ENCODE measurements around the gene TCTN2. TPM values are rescaled to one million over a fixed set of nuclear protein-coding genes. Genes with fewer than 3 reads are reported as not detected.

Gene TCTN2
- 5.3 TPM for polyA plus RNA-seq (2013, experiment 1 of 2)
- 5.1 TPM for polyA plus RNA-seq (2013, experiment 2 of 2)

DNA sequence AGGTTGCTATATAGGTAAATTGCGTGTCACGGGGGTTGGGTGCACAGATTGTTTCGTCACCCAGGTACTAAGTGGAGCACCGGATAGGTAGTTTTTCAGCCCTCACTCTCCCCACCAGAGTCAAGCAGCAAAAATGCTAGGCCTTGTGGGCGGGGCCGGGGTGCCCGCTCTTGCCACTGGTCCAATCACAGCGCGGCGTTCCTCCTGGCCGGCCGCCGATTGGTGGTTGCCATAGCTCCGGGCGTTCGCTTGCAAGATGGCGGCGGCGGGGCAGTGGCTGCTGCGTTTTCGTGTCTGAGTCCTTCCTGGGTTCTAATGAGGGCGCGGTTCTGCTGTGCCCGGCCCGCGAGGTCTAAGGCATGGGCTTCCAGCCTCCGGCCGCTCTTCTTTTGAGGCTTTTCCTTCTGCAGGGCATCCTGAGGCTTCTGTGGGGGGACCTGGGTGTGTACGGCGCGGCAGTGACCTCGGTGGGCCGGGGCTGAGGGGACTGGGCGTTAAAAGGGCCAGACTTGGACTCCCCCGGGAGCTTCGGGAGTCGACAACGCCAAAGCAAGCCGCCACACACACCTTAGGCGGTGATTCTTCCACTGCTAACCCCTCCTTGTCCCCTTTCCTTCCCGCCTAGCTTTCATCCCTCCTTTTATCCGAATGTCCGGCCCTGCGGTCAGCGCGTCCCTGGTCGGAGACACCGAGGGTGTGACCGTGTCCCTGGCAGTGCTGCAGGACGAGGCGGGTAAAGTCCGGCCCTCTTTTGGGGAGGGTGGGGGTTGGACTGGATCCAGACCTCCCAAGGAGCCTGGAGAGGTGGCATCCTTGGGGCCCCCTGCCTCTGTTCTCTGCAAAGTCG is at the start of gene TCTN2:
Gene TCTN2 (plus strand): TSS at position 232 of the 847 bp plus-strand sequence. CDS start 128 bp downstream, at position 360.
- WGBS (ENCODE audit: extremely low coverage, insufficient coverage, low lambda C conversion rate) = no CpG with 5 or more reads among the region's 53 CpGs
- H3K4me1 ChIP-seq (ENCODE audit: control insufficient read depth, low read depth, low read length) = no peaks in the 10 kb centered on the region
- DNase-seq = peak; percentile 96

DNA sequence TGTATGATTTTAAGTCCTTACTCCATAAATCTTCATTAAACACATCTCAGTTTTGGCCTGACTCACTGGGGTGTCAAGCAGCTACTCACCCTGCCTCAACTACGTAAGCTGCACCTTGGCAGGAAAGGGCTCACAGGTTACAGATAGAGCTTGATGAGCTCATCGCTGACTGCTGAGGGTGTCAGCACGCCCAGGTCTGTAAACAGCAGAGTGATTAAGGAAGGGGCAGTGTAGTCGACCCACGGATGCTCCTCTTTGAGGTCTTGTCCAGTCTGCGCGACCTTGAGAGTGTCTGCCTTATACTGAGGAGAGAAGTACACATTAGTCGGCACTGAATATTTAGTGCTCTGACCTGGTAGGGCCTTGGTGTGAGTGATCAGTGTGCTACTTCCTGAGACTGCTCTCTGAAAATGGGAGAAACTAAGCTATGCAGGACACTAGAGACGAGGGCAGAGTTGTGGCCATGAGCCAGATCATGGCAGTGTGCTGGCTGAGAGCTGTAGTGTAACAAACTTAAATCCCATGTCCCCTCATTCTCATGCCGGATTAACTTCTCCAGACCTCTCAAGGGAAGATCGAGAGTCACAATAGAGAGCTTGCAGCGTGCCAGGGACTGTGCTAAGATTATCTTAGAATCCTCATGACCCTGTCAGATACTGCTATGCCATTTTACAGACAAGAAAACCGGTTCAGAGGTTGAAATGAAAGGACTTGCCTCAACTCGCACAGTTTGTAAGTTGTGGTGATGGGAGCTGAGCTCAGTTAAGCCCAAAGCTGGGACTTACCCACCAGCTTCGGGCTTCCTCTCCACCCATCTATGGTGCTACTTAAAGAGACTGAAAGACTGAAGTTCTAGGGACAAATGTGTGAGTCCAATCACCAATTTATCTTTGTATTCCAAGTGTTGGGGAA is 49.0 kb upstream of the TCTN2 start:
- Histone ChIP-seq H3K23ac (ENCODE audit: low read length) (no peak overlapping the region), H2BK120ac (ENCODE audit: low read depth, low read length) (no peak overlapping the region), H2BK5ac (ENCODE audit: low read length) (no peak overlapping the region), H3K79me1 (ENCODE audit: low read length) (no peaks in the 10 kb centered on the region), H3K18ac (ENCODE audit: low read length) (no peak overlapping the region), H2BK15ac (replicated peaks; ENCODE audit: low read depth) (no peak overlapping the region), H3K4me2 (ENCODE audit: low read length) (no peak overlapping the region), H3K36me3 (ENCODE audit: control insufficient read depth, insufficient read depth, low read length) (peaks cover 24% of the 10 kb centered on the region), H3K4me1 (ENCODE audit: control insufficient read depth, low read depth, low read length) (no peaks in the 10 kb centered on the region), H2AK5ac (ENCODE audit: low read length) (no peak overlapping the region), H3K4ac (ENCODE audit: low read depth, low read length) (no peak overlapping the region), H4K5ac (ENCODE audit: low read length) (no peak overlapping the region), H4K8ac (ENCODE audit: low read depth, low read length) (no peak overlapping the region), H3K9ac (ENCODE audit: low read length) (no peak overlapping the region), H3K79me2 (ENCODE audit: control insufficient read depth, insufficient read depth, low read length) (no peaks in the 10 kb centered on the region), H3K4me3 (ENCODE audit: low read length) (no peak overlapping the region), H3K56ac (ENCODE audit: low read length) (no peak overlapping the region), H3K27me3 (ENCODE audit: insufficient read depth, low read length, poor library complexity) (no peaks in the 10 kb centered on the region), H3K27ac (ENCODE audit: low read depth, low read length) (no peak overlapping the region)
- WGBS (ENCODE audit: extremely low coverage, insufficient coverage, low lambda C conversion rate) = no CpG with 5 or more reads among the region's 15 CpGs
- DNase-seq = no peak

More for the DNA sequence above, at the start of gene TCTN2:
- Histone ChIP-seq H3K27me3 (ENCODE audit: insufficient read depth, low read length, poor library complexity) (no peaks in the 10 kb centered on the region), H3K9ac (ENCODE audit: low read length) (peak within 1 kb of the TSS; percentile 77), H3K36me3 (ENCODE audit: control insufficient read depth, insufficient read depth, low read length) (no peaks in the 10 kb centered on the region), H3K4ac (ENCODE audit: low read depth, low read length) (no peak within 1 kb of the TSS), H3K4me2 (ENCODE audit: low read length) (peak within 1 kb of the TSS; percentile 93), H2BK5ac (ENCODE audit: low read length) (no peak within 1 kb of the TSS), H2BK120ac (ENCODE audit: low read depth, low read length) (no peak within 1 kb of the TSS), H3K27ac (ENCODE audit: low read depth, low read length) (no peak within 1 kb of the TSS), H3K79me1 (ENCODE audit: low read length) (no peaks in the 10 kb centered on the region), H4K8ac (ENCODE audit: low read depth, low read length) (no peak within 1 kb of the TSS), H4K5ac (ENCODE audit: low read length) (no peak within 1 kb of the TSS), H3K79me2 (ENCODE audit: control insufficient read depth, insufficient read depth, low read length) (no peaks in the 10 kb centered on the region), H3K56ac (ENCODE audit: low read length) (peak within 1 kb of the TSS; percentile 85), H2BK15ac (replicated peaks; ENCODE audit: low read depth) (no peak within 1 kb of the TSS), H2AK5ac (ENCODE audit: low read length) (no peak within 1 kb of the TSS), H3K4me3 (ENCODE audit: low read length) (peak within 1 kb of the TSS; percentile 90), H3K18ac (ENCODE audit: low read length) (no peak within 1 kb of the TSS), H3K23ac (ENCODE audit: low read length) (no peak within 1 kb of the TSS)

DNA sequence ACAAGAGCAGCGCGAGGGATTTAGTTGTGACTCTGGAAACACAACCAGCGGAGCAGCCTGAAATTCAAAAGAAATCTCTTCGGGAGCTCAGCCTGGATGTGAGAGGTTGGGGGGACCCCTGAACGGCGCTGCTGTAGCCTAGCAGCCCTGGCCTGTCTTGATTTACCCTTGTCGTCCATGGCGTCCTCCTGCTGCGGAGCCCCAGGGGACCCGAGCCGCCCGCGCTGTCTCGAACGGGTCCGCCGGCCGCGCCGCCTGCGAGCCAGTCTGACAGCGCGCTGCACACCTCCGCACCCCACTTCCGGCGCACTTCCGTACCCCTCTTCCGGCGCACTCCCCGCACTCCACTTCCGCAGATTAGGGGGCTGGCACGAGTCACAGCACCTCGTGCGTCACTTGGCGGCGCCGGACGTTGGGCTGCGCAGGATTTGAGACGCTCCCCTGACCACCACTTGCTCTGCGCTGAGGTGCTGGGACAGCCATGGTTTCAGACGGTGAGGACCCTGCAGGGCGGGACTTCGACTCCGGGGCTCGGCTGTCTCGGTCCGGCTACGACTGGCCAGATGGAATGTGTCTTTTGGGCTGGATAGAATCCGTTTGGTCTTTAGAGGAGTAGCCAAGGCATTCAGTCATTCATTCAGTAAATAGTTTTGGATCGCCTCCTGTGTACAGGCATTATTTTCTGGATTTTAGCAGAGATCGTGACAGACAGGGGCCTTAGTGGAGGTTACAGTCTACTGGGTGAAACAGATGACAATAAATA is 37.4 kb upstream of the TCTN2 start, which contains the start of the genes EIF2B1 and GTF2H3:
Gene EIF2B1 (minus strand): TSS at position 308 of the 763 bp plus-strand sequence. CDS start 129 bp downstream, at position 179.
Gene GTF2H3 (plus strand): TSS at position 451 of the 763 bp plus-strand sequence. CDS start 31 bp downstream, at position 482.
- H2BK15ac ChIP-seq (replicated peaks; ENCODE audit: low read depth) = no peak within 1 kb of the TSS
- H3K23ac ChIP-seq (ENCODE audit: low read length) = no peak within 1 kb of the TSS
- peaks cover 12% of the 10 kb centered on the region for H3K79me2 ChIP-seq (ENCODE audit: control insufficient read depth, insufficient read depth, low read length)
- peak within 1 kb of the TSS; percentile 6 for H3K27ac ChIP-seq (ENCODE audit: low read depth, low read length)
- peak within 1 kb of the TSS; percentile 88 for H3K56ac ChIP-seq (ENCODE audit: low read length)
- no CpG with 5 or more reads among the region's 52 CpGs for WGBS (ENCODE audit: extremely low coverage, insufficient coverage, low lambda C conversion rate)
- no peak within 1 kb of the TSS for H2BK5ac ChIP-seq (ENCODE audit: low read length)
- peak within 1 kb of the TSS; percentile 87 for H4K5ac ChIP-seq (ENCODE audit: low read length)
- H2BK120ac ChIP-seq (ENCODE audit: low read depth, low read length) = no peak within 1 kb of the TSS
- peak within 1 kb of the TSS; percentile 87 for H3K9ac ChIP-seq (ENCODE audit: low read length)
- H3K18ac ChIP-seq (ENCODE audit: low read length) = peak within 1 kb of the TSS; percentile 70
- peaks cover 9% of the 10 kb centered on the region for H3K79me1 ChIP-seq (ENCODE audit: low read length)
- H3K27me3 ChIP-seq (ENCODE audit: insufficient read depth, low read length, poor library complexity) = no peaks in the 10 kb centered on the region
- peaks cover 4% of the 10 kb centered on the region for H3K4me1 ChIP-seq (ENCODE audit: control insufficient read depth, low read depth, low read length)
- H3K4me3 ChIP-seq (ENCODE audit: low read length) = peak within 1 kb of the TSS; percentile 90
- H3K36me3 ChIP-seq (ENCODE audit: control insufficient read depth, insufficient read depth, low read length) = peaks cover 1% of the 10 kb centered on the region
- H4K8ac ChIP-seq (ENCODE audit: low read depth, low read length) = peak within 1 kb of the TSS; percentile 77
- DNase-seq = peak; percentile 99
- H2AK5ac ChIP-seq (ENCODE audit: low read length) = no peak within 1 kb of the TSS
- peak within 1 kb of the TSS; percentile 83 for H3K4me2 ChIP-seq (ENCODE audit: low read length)
- H3K4ac ChIP-seq (ENCODE audit: low read depth, low read length) = peak within 1 kb of the TSS; percentile 57

DNA sequence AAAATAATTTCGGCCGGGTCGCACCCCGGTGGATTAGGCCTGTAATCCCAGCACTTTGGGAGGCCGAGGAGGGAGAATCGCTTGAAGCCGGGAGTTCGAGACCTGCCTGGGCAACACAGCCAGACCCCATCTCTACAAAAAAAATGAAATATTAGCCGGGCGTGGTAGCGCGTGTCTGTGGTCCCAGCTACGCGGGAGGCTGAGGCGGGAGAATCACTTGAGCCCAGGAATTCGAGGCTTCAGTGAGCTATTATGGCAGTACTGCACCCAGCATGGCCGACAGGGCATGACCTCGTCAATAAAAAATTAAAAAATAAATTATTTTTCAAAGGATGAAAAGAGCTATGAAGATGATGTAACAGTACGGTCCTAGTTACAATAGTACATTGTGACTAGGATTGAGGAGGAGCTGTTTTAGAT is 36.8 kb upstream of the TCTN2 start:
- H3K27me3 ChIP-seq (ENCODE audit: insufficient read depth, low read length, poor library complexity) = no peaks in the 10 kb centered on the region
- no peak overlapping the region for H4K5ac ChIP-seq (ENCODE audit: low read length)
- H4K8ac ChIP-seq (ENCODE audit: low read depth, low read length) = peak overlapping the region; percentile 77
- H3K23ac ChIP-seq (ENCODE audit: low read length) = no peak overlapping the region
- no peak overlapping the region for H2AK5ac ChIP-seq (ENCODE audit: low read length)
- peaks cover 12% of the 10 kb centered on the region for H3K79me2 ChIP-seq (ENCODE audit: control insufficient read depth, insufficient read depth, low read length)
- H3K4me2 ChIP-seq (ENCODE audit: low read length) = peak overlapping the region; percentile 77
- H3K9ac ChIP-seq (ENCODE audit: low read length) = peak overlapping the region; percentile 87
- DNase-seq = peak; percentile 16
- no peak overlapping the region for H2BK15ac ChIP-seq (replicated peaks; ENCODE audit: low read depth)
- H3K4ac ChIP-seq (ENCODE audit: low read depth, low read length) = peak overlapping the region; percentile 57
- H2BK5ac ChIP-seq (ENCODE audit: low read length) = no peak overlapping the region
- H3K36me3 ChIP-seq (ENCODE audit: control insufficient read depth, insufficient read depth, low read length) = peaks cover 1% of the 10 kb centered on the region
- no peak overlapping the region for H3K27ac ChIP-seq (ENCODE audit: low read depth, low read length)
- H3K56ac ChIP-seq (ENCODE audit: low read length) = peak overlapping the region; percentile 88
- 100% methylated on average over 1 of the region's 19 CpGs for WGBS (ENCODE audit: extremely low coverage, insufficient coverage, low lambda C conversion rate)
- H3K4me1 ChIP-seq (ENCODE audit: control insufficient read depth, low read depth, low read length) = peaks cover 4% of the 10 kb centered on the region
- H2BK120ac ChIP-seq (ENCODE audit: low read depth, low read length) = no peak overlapping the region
- no peak overlapping the region for H3K18ac ChIP-seq (ENCODE audit: low read length)
- peaks cover 9% of the 10 kb centered on the region for H3K79me1 ChIP-seq (ENCODE audit: low read length)
- H3K4me3 ChIP-seq (ENCODE audit: low read length) = peak overlapping the region; percentile 73

DNA sequence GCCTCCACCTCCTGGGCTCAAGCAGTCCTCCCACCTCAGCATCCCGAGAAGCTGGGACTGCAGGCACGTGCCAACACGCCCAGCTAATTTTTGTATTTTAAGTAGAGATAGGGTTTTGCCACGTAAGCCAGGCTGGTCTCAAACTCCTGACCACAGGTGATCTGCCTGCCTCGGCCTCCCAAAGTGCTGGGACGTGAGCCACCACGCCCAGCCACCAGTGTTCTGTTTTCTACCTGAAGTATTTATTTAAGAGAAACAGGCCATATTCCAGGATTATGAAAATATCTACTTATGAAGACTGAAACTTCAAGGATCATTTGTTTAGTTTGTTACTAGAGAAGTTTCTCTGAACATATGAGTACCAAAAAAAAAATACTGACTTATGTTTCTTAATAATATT is 27.0 kb upstream of the TCTN2 start:
- H3K4me1 ChIP-seq (ENCODE audit: control insufficient read depth, low read depth, low read length) = no peaks in the 10 kb centered on the region
- no peaks in the 10 kb centered on the region for H3K79me2 ChIP-seq (ENCODE audit: control insufficient read depth, insufficient read depth, low read length)
- no peak overlapping the region for H2BK15ac ChIP-seq (replicated peaks; ENCODE audit: low read depth)
- WGBS (ENCODE audit: extremely low coverage, insufficient coverage, low lambda C conversion rate) = no CpG with 5 or more reads among the region's 7 CpGs
- no peak overlapping the region for H3K9ac ChIP-seq (ENCODE audit: low read length)
- peaks cover 5% of the 10 kb centered on the region for H3K36me3 ChIP-seq (ENCODE audit: control insufficient read depth, insufficient read depth, low read length)
- H4K8ac ChIP-seq (ENCODE audit: low read depth, low read length) = no peak overlapping the region
- H3K27me3 ChIP-seq (ENCODE audit: insufficient read depth, low read length, poor library complexity) = no peaks in the 10 kb centered on the region
- H3K4ac ChIP-seq (ENCODE audit: low read depth, low read length) = no peak overlapping the region
- H3K56ac ChIP-seq (ENCODE audit: low read length) = no peak overlapping the region
- no peak overlapping the region for H3K4me2 ChIP-seq (ENCODE audit: low read length)
- no peak overlapping the region for H2BK120ac ChIP-seq (ENCODE audit: low read depth, low read length)
- no peak overlapping the region for H3K18ac ChIP-seq (ENCODE audit: low read length)
- no peaks in the 10 kb centered on the region for H3K79me1 ChIP-seq (ENCODE audit: low read length)
- H3K23ac ChIP-seq (ENCODE audit: low read length) = no peak overlapping the region
- H4K5ac ChIP-seq (ENCODE audit: low read length) = no peak overlapping the region
- H3K4me3 ChIP-seq (ENCODE audit: low read length) = no peak overlapping the region
- no peak for DNase-seq
- no peak overlapping the region for H3K27ac ChIP-seq (ENCODE audit: low read depth, low read length)
- H2BK5ac ChIP-seq (ENCODE audit: low read length) = no peak overlapping the region
- H2AK5ac ChIP-seq (ENCODE audit: low read length) = no peak overlapping the region

Measured in mesendoderm (in vitro differentiated cells).